NCI-H1105 treated with DMSO at 0.1 percent for 48 hours (cell line): ENCODE measurements around the gene LDLRAP1.
"Not testable (repeated sequence)": the region's sequence is repeated elsewhere in the genome, so short reads cannot be mapped to it uniquely, and the experiment has no call there.

Experiments used
- DNase-seq: peaks from one replicate; lab custom pipeline; 2025; lab: John Stamatoyannopoulos, UW

The LDLRAP1 gene

GRCh38 chr1:25577134-25577920 lies 33.9 kb downstream of the LDLRAP1 start:
- DNase-seq = no peak

GRCh38 chr1:25579292-25580252 lies 36.2 kb downstream of the LDLRAP1 start:
- no peak for DNase-seq

GRCh38 chr1:25580927-25581326 lies 37.5 kb downstream of the LDLRAP1 start:
- no peak for DNase-seq

- no peak for DNase-seq
These were observed 38.4 kb downstream of the LDLRAP1 start for GRCh38 chr1:25581764-25582163.

GRCh38 chr1:25583519-25584370 lies 40.3 kb downstream of the LDLRAP1 start:
- DNase-seq = no peak

GRCh38 chr1:25586181-25586588 lies 42.8 kb downstream of the LDLRAP1 start:
- no peak for DNase-seq

- DNase-seq = no peak
These were observed 43.9 kb downstream of the LDLRAP1 start for GRCh38 chr1:25587290-25587689.

GRCh38 chr1:25588224-25588623 lies 44.8 kb downstream of the LDLRAP1 start:
- DNase-seq = not testable (repeated sequence)

GRCh38 chr1:25588786-25589185 lies 45.4 kb downstream of the LDLRAP1 start:
- DNase-seq = not testable (repeated sequence)

- DNase-seq = no peak
These were observed 46.9 kb downstream of the LDLRAP1 start for GRCh38 chr1:25590096-25590824.

GRCh38 chr1:25593861-25594260 lies 50.5 kb downstream of the LDLRAP1 start:
- DNase-seq = no peak

- no peak for DNase-seq
These were observed 51.6 kb downstream of the LDLRAP1 start for GRCh38 chr1:25594971-25595370.

GRCh38 chr1:25596641-25597040 lies 53.2 kb downstream of the LDLRAP1 start:
- not testable (repeated sequence) for DNase-seq

- DNase-seq = no peak
These were observed 55.5 kb downstream of the LDLRAP1 start for GRCh38 chr1:25598879-25599278.

GRCh38 chr1:25599969-25600610 lies 56.7 kb downstream of the LDLRAP1 start:
- DNase-seq = no peak

GRCh38 chr1:25600971-25601699 lies 57.7 kb downstream of the LDLRAP1 start:
- peak; percentile 34 for DNase-seq

GRCh38 chr1:25603779-25604538 lies 60.6 kb downstream of the LDLRAP1 start:
- not testable (repeated sequence) for DNase-seq

- no peak for DNase-seq
These were observed 63.7 kb downstream of the LDLRAP1 start for GRCh38 chr1:25607123-25607522.

- DNase-seq = peak; percentile 60
These were observed 65.2 kb downstream of the LDLRAP1 start for GRCh38 chr1:25608488-25609178.
